Vagina (tissue), 2 donors: Measurements from ENCODE around the gene UQCC3.

ENCODE experiments used
- POLR2A ChIP-seq, 2 donors: fragments of 450-650 bp; IDR thresholded peaks; one replicate each; pipeline ENCODE4 v1.6.1; 2017; ENCODE audit warnings: antibody characterized with exemption in 2 of 2, mild to moderate bottlenecking in 2 of 2, moderate library complexity in 2 of 2
- POLR2AphosphoS5 ChIP-seq, 2 donors: sonication (generic); formaldehyde crosslinking; IDR thresholded peaks; one replicate each; pipeline ENCODE4 v1.9.0; 2017; ENCODE audit warnings: antibody characterized with exemption in 2 of 2, mild to moderate bottlenecking in 2 of 2, low read depth in 1 of 2; ENCODE audit not compliant: insufficient read depth in 1 of 2
- TF ChIP-seq, protein P1 (sequence below), 3 experiments: fragments of 450-650 bp in 2 of 3; fragments of 200-600 bp in 1 of 3; sonication (generic) in 1 of 3; IDR thresholded peaks; one replicate each; pipeline ENCODE4 v1.5.1; 2017 to 2019; ENCODE audit warnings: antibody characterized with exemption in 3 of 3, mild to moderate bottlenecking in 2 of 3, moderate library complexity in 2 of 3

DNA sequence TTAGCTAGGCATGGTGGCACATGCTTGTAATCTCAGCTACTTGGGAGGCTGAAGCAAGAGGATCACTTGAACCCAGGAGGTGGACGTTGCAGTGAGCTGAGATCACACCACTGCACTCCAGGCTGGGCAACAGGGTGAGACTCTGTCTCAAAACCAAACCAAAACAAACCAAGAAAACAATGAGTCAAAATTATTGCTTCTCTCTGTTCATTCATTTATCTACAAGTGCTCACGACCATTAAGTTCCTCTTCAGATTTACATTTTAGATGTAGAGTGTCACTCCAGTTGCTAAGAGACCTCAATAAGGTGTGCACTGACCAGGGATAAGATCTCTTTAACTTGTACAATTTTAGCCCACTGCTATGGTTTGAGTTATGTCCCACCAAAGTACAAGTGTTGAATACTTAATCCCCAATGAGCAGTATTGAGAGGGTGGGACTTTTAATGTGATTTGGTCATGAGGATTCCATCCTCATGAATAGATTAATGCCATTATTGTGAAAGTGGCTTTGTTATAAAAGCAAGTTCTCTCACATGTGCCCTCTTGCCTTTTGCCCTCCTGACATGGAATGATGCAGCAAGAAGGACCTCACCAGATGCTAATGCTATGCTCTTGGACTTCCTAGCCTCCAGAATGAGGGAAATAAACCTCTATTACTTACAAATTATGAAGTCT is 48.0 kb downstream of the UQCC3 start:
- TF ChIP-seq, protein P1, sequence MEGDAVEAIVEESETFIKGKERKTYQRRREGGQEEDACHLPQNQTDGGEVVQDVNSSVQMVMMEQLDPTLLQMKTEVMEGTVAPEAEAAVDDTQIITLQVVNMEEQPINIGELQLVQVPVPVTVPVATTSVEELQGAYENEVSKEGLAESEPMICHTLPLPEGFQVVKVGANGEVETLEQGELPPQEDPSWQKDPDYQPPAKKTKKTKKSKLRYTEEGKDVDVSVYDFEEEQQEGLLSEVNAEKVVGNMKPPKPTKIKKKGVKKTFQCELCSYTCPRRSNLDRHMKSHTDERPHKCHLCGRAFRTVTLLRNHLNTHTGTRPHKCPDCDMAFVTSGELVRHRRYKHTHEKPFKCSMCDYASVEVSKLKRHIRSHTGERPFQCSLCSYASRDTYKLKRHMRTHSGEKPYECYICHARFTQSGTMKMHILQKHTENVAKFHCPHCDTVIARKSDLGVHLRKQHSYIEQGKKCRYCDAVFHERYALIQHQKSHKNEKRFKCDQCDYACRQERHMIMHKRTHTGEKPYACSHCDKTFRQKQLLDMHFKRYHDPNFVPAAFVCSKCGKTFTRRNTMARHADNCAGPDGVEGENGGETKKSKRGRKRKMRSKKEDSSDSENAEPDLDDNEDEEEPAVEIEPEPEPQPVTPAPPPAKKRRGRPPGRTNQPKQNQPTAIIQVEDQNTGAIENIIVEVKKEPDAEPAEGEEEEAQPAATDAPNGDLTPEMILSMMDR (IDR thresholded peaks at IDR 0.05): no peak
- TF ChIP-seq POLR2A (IDR thresholded peaks at IDR 0.05) (no peak), POLR2AphosphoS5 (IDR thresholded peaks at IDR 0.05; ENCODE audit: insufficient read depth in 1 of 2, low read depth in 1 of 2) (no peak)
